GM12891 (cell line): ENCODE results near the gene MKLN1.

Source experiments
- PAX5 ChIP-seq: IDR thresholded peaks from 2 replicates; pipeline ENCODE4 v1.6.1; 2011; ENCODE audit warnings: low read length, moderate library complexity, mild to moderate bottlenecking; ENCODE audit not compliant: insufficient read depth, severe bottlenecking
- POLR2A ChIP-seq: IDR thresholded peaks from 2 replicates; pipeline ENCODE4 v1.6.1; 2011; ENCODE audit warnings: low read depth, low read length, control low read depth
- POLR2AphosphoS5 ChIP-seq: IDR thresholded peaks from 2 replicates; pipeline ENCODE4 v1.6.1; 2011; ENCODE audit warnings: low read depth, low read length, control low read depth
- POU2F2 ChIP-seq: IDR thresholded peaks from 2 replicates; pipeline ENCODE4 v1.6.1; 2011; ENCODE audit warnings: low read depth, mild to moderate bottlenecking, control low read depth, low read length, moderate library complexity
- TAF1 ChIP-seq: IDR thresholded peaks from 2 replicates; pipeline ENCODE4 v1.6.1; 2011; ENCODE audit warnings: low read depth, low read length, control low read depth

GRCh38 chr7:131322861-131323260 lies 4.8 kb upstream of the MKLN1 start:
- TF ChIP-seq POLR2A: no peak
- no peak for TF ChIP-seq POLR2AphosphoS5
- TF ChIP-seq TAF1: no peak
- TF ChIP-seq PAX5: no peak
- no peak for TF ChIP-seq POU2F2
